MM.1S (cell line): Measurements from ENCODE around the gene CHEK1.

Source experiments
- DNase-seq: peaks from one replicate; pipeline ENCODE4 v3.0.0-alpha.2; 2015
- H2AFZ ChIP-seq: fragments of 300-600 bp; sonication (generic); 2 replicates; pipeline ENCODE4 v1.6.0; 2016; ENCODE audit warnings: antibody characterized with exemption, low read length
- H3F3A ChIP-seq: fragments of 300-600 bp; sonication (generic); 2 replicates; pipeline ENCODE4 v1.6.1; 2016; ENCODE audit warnings: mild to moderate bottlenecking, antibody characterized with exemption, low read length, moderate library complexity, mixed read lengths; ENCODE audit not compliant: insufficient read depth
- H3K27ac ChIP-seq: fragments of 300-600 bp; sonication (generic); 2 replicates; pipeline ENCODE4 v1.5.1; 2016; ENCODE audit warnings: mild to moderate bottlenecking, low read length
- H3K27me3 ChIP-seq: fragments of 300-600 bp; sonication (generic); replicated peaks from 2 replicates; pipeline ENCODE4 v1.6.0; 2016; ENCODE audit warnings: low read length; ENCODE audit not compliant: insufficient read depth
- H3K36me3 ChIP-seq: fragments of 300-600 bp; sonication (generic); replicated peaks from 2 replicates; pipeline ENCODE4 v1.6.1; 2016; ENCODE audit warnings: mild to moderate bottlenecking, low read length, mixed read lengths; ENCODE audit not compliant: insufficient read depth
- H3K4me1 ChIP-seq: fragments of 300-600 bp; sonication (generic); 2 replicates; pipeline ENCODE4 v1.6.1; 2016; ENCODE audit warnings: low read length, mixed read lengths
- H3K4me2 ChIP-seq: fragments of 300-600 bp; sonication (generic); 2 replicates; pipeline ENCODE4 v1.6.0; 2016; ENCODE audit warnings: low read depth, low read length
- H3K4me3 ChIP-seq: fragments of 300-600 bp; sonication (generic); 2 replicates; pipeline ENCODE4 v1.5.1; 2016; ENCODE audit warnings: low read length, mixed read lengths
- H3K79me2 ChIP-seq: fragments of 300-600 bp; sonication (generic); 2 replicates; pipeline ENCODE4 v1.6.1; 2016; ENCODE audit warnings: mixed run types, low read length, mixed read lengths
- H3K9ac ChIP-seq: fragments of 300-600 bp; sonication (generic); 2 replicates; pipeline ENCODE4 v1.6.1; 2016; ENCODE audit warnings: low read length, mixed read lengths
- H3K9me2 ChIP-seq: fragments of 300-600 bp; sonication (generic); replicated peaks from 2 replicates; pipeline ENCODE4 v1.6.1; 2016; ENCODE audit warnings: mild to moderate bottlenecking, low read length, mixed read lengths; ENCODE audit not compliant: insufficient read depth
- H3K9me3 ChIP-seq: fragments of 300-600 bp; sonication (generic); replicated peaks from 2 replicates; pipeline ENCODE4 v1.6.1; 2016; ENCODE audit warnings: mild to moderate bottlenecking, low read length, mixed read lengths; ENCODE audit not compliant: insufficient read depth
- H4K20me1 ChIP-seq: fragments of 300-600 bp; sonication (generic); 2 replicates; pipeline ENCODE4 v1.6.1; 2016; ENCODE audit warnings: mild to moderate bottlenecking, low read length, moderate library complexity, mixed read lengths; ENCODE audit not compliant: insufficient read depth
- EZH2 ChIP-seq: fragments of 300-600 bp; sonication (generic); optimal IDR thresholded peaks from 2 replicates; pipeline ENCODE3; 2017; ENCODE audit warnings: low read depth, mild to moderate bottlenecking, antibody characterized with exemption, low read length, mixed read lengths
- EZH2phosphoT487 ChIP-seq: fragments of 300-600 bp; sonication (generic); IDR thresholded peaks from 2 replicates; pipeline ENCODE4 v1.6.1; 2018; ENCODE audit warnings: antibody characterized with exemption, low read length
- TF ChIP-seq, protein P1 (sequence below): fragments of 300-600 bp; sonication (generic); IDR thresholded peaks from 2 replicates; pipeline ENCODE4 v1.5.1; 2016; ENCODE audit warnings: antibody characterized with exemption, low read length, mixed read lengths

Gene CHEK1

DNA sequence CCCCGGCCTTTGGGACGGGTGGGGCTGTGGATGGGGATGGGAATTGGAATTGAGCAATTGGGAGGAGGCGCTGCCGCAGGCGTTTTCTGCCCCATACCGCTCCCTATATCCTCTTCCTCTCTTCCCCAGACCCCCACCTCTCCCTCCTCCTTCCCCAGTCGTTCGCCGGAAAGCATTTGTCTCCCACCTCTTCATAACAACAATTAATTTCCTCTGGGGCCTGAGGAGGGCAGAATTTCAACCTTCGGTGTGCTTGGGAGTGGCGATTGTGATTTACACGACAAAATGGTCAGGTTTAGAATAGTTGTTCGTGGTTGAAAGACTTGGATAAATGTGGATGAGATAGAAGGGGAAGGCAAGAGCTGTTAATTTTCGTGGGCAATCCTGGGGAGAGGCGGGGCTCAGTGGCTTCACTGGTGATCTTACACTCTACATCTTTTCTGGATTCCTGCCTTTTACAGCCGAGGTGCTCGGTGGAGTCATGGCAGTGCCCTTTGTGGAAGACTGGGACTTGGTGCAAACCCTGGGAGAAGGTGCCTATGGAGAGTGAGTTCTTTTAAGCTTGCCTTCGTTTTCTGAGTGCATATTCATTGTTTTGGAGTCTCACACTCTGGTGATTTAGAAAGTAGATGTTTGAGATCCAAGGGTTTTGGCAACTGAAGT, 1.5 kb downstream of the CHEK1 start:
- H3K27me3 ChIP-seq, result no peaks in the 10 kb centered on the region
- peak overlapping the region; percentile 71 for H2AFZ ChIP-seq
- H3K36me3 ChIP-seq, result peaks cover 8% of the 10 kb centered on the region; the same call in 1 of the 2 replicates
- peak overlapping the region; percentile 92 for H3K27ac ChIP-seq
- peaks cover 50% of the 10 kb centered on the region for H3K79me2 ChIP-seq
- H3K4me1 ChIP-seq, result peaks cover 19% of the 10 kb centered on the region
- peak; percentile 67 for DNase-seq
- peak overlapping the region; percentile 82 for H3K4me2 ChIP-seq
- peak overlapping the region; percentile 79 for H3K4me3 ChIP-seq
- peak overlapping the region; percentile 80 for H3K9ac ChIP-seq
- no peaks in the 10 kb centered on the region for H3K9me3 ChIP-seq
- TF ChIP-seq, protein P1, sequence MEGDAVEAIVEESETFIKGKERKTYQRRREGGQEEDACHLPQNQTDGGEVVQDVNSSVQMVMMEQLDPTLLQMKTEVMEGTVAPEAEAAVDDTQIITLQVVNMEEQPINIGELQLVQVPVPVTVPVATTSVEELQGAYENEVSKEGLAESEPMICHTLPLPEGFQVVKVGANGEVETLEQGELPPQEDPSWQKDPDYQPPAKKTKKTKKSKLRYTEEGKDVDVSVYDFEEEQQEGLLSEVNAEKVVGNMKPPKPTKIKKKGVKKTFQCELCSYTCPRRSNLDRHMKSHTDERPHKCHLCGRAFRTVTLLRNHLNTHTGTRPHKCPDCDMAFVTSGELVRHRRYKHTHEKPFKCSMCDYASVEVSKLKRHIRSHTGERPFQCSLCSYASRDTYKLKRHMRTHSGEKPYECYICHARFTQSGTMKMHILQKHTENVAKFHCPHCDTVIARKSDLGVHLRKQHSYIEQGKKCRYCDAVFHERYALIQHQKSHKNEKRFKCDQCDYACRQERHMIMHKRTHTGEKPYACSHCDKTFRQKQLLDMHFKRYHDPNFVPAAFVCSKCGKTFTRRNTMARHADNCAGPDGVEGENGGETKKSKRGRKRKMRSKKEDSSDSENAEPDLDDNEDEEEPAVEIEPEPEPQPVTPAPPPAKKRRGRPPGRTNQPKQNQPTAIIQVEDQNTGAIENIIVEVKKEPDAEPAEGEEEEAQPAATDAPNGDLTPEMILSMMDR, result peak; percentile 59
- no peak for TF ChIP-seq EZH2phosphoT487
- H3F3A ChIP-seq, result peaks cover 34% of the 10 kb centered on the region
- H4K20me1 ChIP-seq, result no peaks in the 10 kb centered on the region
- H3K9me2 ChIP-seq, result no peaks in the 10 kb centered on the region

DNA sequence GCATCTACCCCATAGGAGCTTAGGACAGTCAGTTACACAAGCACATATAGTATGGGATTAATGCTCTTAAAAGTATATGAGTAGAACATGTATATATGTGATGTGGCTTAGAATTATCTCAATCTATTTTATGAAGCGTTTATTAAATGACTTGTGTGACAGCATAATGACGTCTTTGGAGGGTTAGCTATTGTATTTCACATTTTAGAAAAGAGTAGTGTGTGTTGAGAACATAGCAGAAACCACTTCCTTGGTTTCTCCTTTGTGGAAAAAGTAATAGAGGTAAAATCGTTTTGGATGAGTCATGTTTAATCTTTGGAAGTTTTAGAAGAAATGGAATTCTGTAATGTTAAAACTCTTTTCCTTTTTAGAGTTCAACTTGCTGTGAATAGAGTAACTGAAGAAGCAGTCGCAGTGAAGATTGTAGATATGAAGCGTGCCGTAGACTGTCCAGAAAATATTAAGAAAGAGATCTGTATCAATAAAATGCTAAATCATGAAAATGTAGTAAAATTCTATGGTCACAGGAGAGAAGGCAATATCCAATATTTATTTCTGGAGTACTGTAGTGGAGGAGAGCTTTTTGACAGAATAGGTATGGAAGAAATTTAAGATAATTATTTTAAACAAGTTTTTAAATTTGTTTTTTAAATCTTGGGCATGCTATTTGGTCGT, 2.4 kb downstream of the CHEK1 start:
- H3K79me2 ChIP-seq, result peaks cover 57% of the 10 kb centered on the region
- H3K9me2 ChIP-seq, result no peaks in the 10 kb centered on the region
- H3K36me3 ChIP-seq, result no peaks in the 10 kb centered on the region; the same call in 1 of the 2 replicates
- peak overlapping the region; percentile 82 for H3K4me2 ChIP-seq
- peak overlapping the region; percentile 79 for H3K4me3 ChIP-seq
- peaks cover 19% of the 10 kb centered on the region for H3K4me1 ChIP-seq
- no peak for DNase-seq
- H3F3A ChIP-seq, result peaks cover 24% of the 10 kb centered on the region
- H3K27ac ChIP-seq, result peak overlapping the region; percentile 92; the same call in 1 of the 2 replicates
- H3K9me3 ChIP-seq, result no peaks in the 10 kb centered on the region
- peak overlapping the region; percentile 80 for H3K9ac ChIP-seq
- H3K27me3 ChIP-seq, result no peaks in the 10 kb centered on the region
- H4K20me1 ChIP-seq, result no peaks in the 10 kb centered on the region
- H2AFZ ChIP-seq, result no peak overlapping the region
- TF ChIP-seq, protein P1, result no peak
- TF ChIP-seq EZH2phosphoT487, result no peak

DNA sequence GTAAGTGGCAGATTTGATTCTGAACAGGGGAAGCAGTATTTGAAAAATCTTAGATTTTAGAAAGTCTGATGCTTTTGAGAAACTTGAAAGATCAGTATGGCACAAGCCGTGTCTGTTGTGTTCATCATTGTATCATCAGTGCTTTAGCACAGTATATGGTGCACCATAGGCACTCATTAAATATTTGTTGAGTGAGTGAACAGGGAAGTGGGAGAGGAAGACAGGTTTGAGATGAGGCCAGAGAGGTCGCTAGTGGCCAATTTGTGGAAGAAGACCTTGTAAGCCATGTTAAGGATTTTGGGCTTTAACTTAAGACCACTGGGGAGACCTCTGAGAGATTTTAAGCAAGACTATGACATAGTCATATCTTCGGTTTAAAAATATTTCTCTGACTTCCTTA, 12.9 kb downstream of the CHEK1 start:
- Histone ChIP-seq H3K4me1 (no peaks in the 10 kb centered on the region), H3K4me3 (no peak overlapping the region), H3K9me2 (no peaks in the 10 kb centered on the region), H3K36me3 (peaks cover 38% of the 10 kb centered on the region), H3K27ac (no peak overlapping the region), H3K79me2 (peaks cover 25% of the 10 kb centered on the region), H3K27me3 (no peaks in the 10 kb centered on the region), H2AFZ (no peak overlapping the region), H3K9ac (no peak overlapping the region), H4K20me1 (no peaks in the 10 kb centered on the region; the same call in 1 of the 2 replicates), H3K9me3 (no peaks in the 10 kb centered on the region), H3K4me2 (no peak overlapping the region), H3F3A (no peaks in the 10 kb centered on the region)
- no peak for DNase-seq
- TF ChIP-seq EZH2phosphoT487 (no peak), EZH2 (no peak)
- TF ChIP-seq, protein P1, result no peak
